COR-L47 (cell line): ENCODE results near the gene SPDYE18.
"Not testable (repeated sequence)": the region's sequence is repeated elsewhere in the genome, so short reads cannot be mapped to it uniquely, and the experiment has no call there.

Source experiments
- DNase-seq: peaks from one replicate; lab custom pipeline; 2025; lab: John Stamatoyannopoulos, UW

The SPDYE18 gene, protein sequence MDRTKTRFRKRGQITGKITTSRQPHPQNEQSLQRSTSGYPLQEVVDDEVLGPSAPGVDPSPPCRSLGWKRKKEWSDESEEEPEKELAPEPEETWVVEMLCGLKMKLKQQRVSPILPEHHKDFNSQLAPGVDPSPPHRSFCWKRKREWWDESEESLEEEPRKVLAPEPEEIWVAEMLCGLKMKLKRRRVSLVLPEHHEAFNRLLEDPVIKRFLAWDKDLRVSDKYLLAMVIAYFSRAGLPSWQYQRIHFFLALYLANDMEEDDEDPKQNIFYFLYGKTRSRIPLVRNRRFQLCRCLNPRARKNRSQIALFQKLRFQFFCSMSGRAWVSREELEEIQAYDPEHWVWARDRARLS

GRCh38 chr7:77062557-77062956 is at the start of gene SPDYE18:
Gene SPDYE18 (minus strand): TSS chr7:77062558. CDS start chr7:77060512, 2,046 bp downstream.
- not testable (repeated sequence) for DNase-seq

DNA sequence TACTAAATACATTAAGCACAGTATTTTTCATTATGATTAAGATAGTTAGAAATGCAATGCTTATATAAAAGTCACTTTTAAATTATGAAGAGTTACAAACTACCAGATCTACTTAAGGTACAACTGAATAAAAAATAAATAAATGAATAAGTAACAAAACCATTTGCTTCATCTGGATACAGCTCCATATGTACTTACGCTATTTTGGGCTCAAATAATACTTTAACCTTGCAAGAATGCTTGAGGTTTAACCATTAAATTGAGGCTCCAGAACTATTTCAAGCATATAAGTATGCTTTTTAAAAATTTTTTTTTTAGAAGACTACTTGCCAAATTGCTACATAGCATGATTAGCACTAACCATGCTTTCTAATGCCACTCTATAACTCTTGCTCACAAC is 46.0 kb upstream of the SPDYE18 start:
- not testable (repeated sequence) for DNase-seq

DNA sequence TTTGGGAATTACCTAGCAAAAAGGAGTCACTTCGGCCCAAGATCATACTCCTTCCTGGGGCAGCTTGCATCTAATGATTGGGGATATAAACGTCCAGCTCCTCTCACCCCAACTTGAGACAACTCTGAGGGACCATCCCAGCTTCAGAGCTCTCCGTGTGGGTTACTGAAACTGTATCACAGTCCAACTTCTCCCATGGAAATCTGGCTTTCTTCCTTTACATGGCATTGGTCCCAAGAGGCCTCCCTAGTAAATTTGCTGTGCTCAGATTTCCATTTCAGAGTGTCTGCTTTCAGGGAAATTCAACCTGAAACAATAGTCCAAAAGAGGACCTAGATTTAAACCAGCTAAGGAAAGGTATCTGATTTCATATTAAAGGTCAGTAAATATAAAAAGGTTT is 45.3 kb upstream of the SPDYE18 start:
- DNase-seq = not testable (repeated sequence)

GRCh38 chr7:77105904-77106303 is 43.5 kb upstream of the SPDYE18 start:
- not testable (repeated sequence) for DNase-seq

DNA sequence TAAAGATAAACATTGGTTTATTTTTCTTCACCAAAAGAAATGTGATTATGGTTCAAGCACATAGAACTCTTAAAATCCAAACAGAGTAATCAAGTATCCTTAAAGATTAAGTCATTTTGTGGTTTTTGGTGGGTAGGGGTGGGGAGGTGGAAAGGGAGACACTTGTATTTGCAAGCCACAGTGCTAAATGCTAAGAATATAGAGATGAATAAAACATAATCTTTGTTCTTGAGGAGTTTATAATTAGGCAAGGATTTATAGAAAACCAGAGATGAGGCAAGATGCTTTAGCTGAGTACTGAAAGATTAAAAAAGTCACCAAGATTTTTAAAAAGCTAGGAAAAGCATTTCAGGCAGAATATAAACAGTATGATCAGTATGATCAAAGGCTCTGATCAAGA is 40.3 kb upstream of the SPDYE18 start:
- DNase-seq = not testable (repeated sequence)

DNA sequence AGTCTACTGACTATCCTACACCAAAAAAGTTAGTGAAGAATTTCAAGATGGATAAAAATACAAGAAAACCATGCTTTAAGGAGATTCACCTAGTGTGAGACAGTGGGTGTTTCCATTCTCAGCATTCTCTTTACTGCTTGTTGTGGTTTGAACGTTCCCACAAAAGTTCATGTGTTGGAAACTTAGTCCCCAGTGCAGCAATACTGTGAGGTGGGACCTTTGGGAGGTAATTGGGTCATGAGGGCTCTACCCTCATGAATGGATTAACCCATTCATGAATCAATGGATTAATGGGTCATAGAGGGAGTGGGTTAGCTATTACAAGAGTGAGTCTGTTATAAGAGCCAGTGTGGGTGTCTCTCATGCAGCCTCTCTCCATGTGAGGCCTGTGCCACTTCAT is 38.8 kb upstream of the SPDYE18 start:
- not testable (repeated sequence) for DNase-seq

- DNase-seq = not testable (repeated sequence)
These were observed 38.1 kb upstream of the SPDYE18 start for GRCh38 chr7:77100501-77100900.

GRCh38 chr7:77092301-77092700 is 29.9 kb upstream of the SPDYE18 start:
- DNase-seq = not testable (repeated sequence)

- DNase-seq = not testable (repeated sequence)
These were observed 19.8 kb upstream of the SPDYE18 start for GRCh38 chr7:77082192-77082591.

- not testable (repeated sequence) for DNase-seq
These were observed 17.9 kb upstream of the SPDYE18 start for GRCh38 chr7:77080236-77080635.

DNA sequence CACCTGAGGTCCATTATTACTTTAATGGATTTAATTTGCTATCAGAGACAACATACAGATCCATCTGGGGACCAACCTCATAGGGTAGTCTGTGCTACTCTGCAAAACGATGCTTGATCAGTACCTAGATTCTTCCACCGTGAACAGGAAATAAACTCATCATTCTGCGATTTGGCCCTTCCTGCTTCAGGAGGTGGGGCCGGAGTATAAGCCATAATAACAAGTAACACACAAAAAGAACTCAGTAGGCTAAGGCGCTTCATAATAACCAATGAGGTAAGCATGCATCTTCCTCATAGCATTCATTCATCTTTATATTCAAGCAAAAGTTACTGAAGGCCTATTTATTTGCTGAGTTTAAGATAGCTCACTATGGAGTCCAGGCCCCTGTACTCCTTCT is 17.3 kb upstream of the SPDYE18 start:
- not testable (repeated sequence) for DNase-seq

- DNase-seq = not testable (repeated sequence)
These were observed 16.8 kb upstream of the SPDYE18 start for GRCh38 chr7:77079112-77079511.

- DNase-seq = not testable (repeated sequence)
These were observed 14.7 kb upstream of the SPDYE18 start for GRCh38 chr7:77077060-77077459.

GRCh38 chr7:77074786-77075396 is 12.5 kb upstream of the SPDYE18 start:
- not testable (repeated sequence) for DNase-seq

- DNase-seq = not testable (repeated sequence)
These were observed 8.8 kb upstream of the SPDYE18 start for GRCh38 chr7:77071108-77071507.

- not testable (repeated sequence) for DNase-seq
These were observed 3.5 kb upstream of the SPDYE18 start for GRCh38 chr7:77065869-77066268.

- DNase-seq = not testable (repeated sequence)
These were observed 1.4 kb upstream of the SPDYE18 start for GRCh38 chr7:77063732-77064131.

DNA sequence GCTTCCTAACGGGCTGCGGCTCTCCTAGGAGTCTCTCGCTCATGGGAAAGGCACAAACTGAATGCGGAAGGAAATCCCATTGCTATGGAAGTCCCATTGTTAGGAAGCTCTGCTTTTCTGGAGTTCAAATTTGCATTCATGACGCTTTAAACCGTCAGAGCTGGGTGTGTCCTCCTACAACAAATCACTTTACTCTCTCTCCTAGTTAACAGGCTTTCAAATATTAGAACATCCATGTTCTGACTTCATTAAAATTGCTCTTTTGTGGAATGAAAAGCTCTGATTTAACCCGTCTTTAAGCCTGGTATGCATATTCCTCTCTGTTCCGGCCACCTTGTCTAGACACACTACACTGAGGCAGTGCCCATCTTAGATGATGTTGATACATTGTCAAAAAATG is 30.1 kb downstream of the SPDYE18 start, which contains the start of gene SPDYE17:
TSS of gene SPDYE17 (minus strand) at position 101 of the 400 bp plus-strand sequence. CDS start 1,791 bp downstream, outside the sequence.
- not testable (repeated sequence) for DNase-seq

DNA sequence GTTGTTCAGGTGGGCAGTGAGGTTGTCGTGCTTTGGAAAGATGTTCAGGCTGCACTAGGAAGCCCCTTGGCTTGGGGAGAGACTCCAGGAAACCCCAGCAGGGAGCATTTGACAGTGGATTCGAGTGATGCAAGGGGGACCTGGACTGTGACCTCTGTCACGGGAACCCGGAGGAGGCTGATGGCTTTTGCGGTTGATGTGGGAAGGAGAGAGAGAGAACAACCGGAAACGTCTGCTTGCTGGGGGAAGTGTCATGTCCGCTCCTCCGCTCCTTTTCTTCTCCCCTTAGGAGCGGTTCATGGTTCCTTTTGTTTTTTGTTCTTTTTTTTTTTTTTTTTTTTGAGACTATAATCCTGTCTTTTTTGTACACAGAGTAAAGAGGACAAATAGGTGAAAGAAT is 36.0 kb downstream of the SPDYE18 start:
- DNase-seq = not testable (repeated sequence)

DNA sequence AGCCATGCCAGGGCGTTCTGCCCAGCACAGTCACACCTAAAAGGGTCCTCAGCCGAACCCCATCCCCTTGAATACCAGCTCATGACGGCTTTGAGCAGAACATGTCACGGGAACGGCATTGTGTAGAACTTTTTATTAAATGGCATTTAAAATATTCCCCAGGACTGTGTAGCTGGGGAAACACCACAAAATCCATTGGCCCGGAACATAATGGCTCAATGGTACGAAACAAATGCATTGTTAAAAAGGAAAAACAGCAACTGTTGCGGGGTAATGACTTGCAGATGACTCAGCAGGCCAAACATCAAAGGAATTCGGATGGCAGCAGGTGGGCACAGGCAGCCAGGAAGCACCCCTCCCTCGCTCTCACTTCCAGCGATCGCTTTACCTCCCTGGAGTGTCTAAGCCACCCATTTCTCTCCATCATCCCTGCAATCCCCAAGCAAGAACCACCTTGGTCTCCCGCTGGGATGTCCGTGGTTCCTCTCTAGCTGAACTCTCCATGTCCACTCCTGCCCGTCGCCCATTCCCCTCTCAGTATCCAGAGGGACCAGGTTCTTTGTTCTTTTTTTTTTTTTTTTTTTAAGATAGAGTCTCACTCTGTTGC is 52.2 kb downstream of the SPDYE18 start:
- not testable (repeated sequence) for DNase-seq

DNA sequence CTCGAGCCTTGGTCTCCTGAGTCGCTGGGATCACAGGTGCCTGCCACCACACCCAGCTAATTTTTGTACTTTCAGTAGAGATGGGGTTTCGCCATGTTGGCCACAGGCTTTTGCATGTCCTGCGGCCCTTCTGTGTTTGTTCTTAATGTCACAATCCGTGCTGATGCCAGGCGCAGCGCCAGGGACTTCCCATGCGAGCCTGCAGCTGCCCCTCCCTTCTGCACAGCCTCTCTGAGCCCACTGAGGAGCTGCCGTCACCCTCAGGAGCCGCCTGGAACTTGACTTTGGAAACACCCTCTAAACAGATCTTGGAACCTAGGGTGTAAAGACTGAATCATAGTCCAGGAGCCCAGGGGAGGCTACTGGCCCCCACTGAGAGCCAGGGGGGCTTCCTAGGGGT is 54.4 kb downstream of the SPDYE18 start:
- DNase-seq = not testable (repeated sequence)
